ENCODE results near the gene CNOT11. TPM values are rescaled to one million over a fixed set of nuclear protein-coding genes. Genes with fewer than 3 reads are reported as not detected.

CNOT11 gene
- total RNA-seq, 1 experiment from 2014 or later, result 60.6 TPM

- Histone ChIP-seq H3K4me3 (no peak overlapping the region), H3K4me2 (no peak overlapping the region), H3K4me1 (replicated peaks; ENCODE audit: insufficient read depth) (peaks cover 14% of the 10 kb centered on the region), H3F3A (ENCODE audit: insufficient read depth, low read depth) (peaks cover 82% of the 10 kb centered on the region), H3K9me3 (ENCODE audit: insufficient read depth, low read depth) (no peaks in the 10 kb centered on the region), H3K79me2 (ENCODE audit: low read depth) (peaks cover 8% of the 10 kb centered on the region; the same call in 1 of the 2 replicates), H3K27me3 (ENCODE audit: insufficient read depth, low read depth) (no peaks in the 10 kb centered on the region), H3K9me2 (ENCODE audit: insufficient read depth) (no peaks in the 10 kb centered on the region), H3K36me3 (ENCODE audit: low read depth) (peaks cover 53% of the 10 kb centered on the region), H2AFZ (no peak overlapping the region), H4K20me1 (ENCODE audit: insufficient read depth) (peaks cover 32% of the 10 kb centered on the region; the same call in 1 of the 2 replicates), H3K27ac (no peak overlapping the region)
- DNase-seq, result no peak
- intact Hi-C loops (cut with micrococcal nuclease; ENCODE audit: unreplicated experiment), result loop anchor here (10.0 kb wide), 1 partner anchor 1177 kb away; no protein-coding TSS in a partner anchor
- TF ChIP-seq CTCF (conservative IDR thresholded peaks at IDR 0.05) (no peak), EZH2 (IDR thresholded peaks at IDR 0.05; ENCODE audit: low read depth) (no peak)
- BruUV-seq (replicated peaks), result no TSS peak
- POLR2A ChIA-PET (ENCODE audit: unreplicated experiment), result interaction anchor here (0.7 kb wide), 1 partner anchor 119 kb away, joined by 7 read pairs; no protein-coding TSS in a partner anchor
- CTCF ChIA-PET, result no interaction called here
Measured at GRCh38 chr2:101267671-101268656, 15.3 kb downstream of the CNOT11 start.

GRCh38 chr2:101270700-101271259 lies 18.1 kb downstream of the CNOT11 start:
- Histone ChIP-seq H3K27ac (no peak overlapping the region), H3K9me2 (ENCODE audit: insufficient read depth) (no peaks in the 10 kb centered on the region), H3K9me3 (ENCODE audit: insufficient read depth, low read depth) (no peaks in the 10 kb centered on the region), H3K79me2 (ENCODE audit: low read depth) (peaks cover 5% of the 10 kb centered on the region; the same call in 1 of the 2 replicates), H3K36me3 (ENCODE audit: low read depth) (peaks cover 43% of the 10 kb centered on the region), H3K4me1 (replicated peaks; ENCODE audit: insufficient read depth) (peaks cover 9% of the 10 kb centered on the region), H3K4me3 (no peak overlapping the region), H2AFZ (no peak overlapping the region), H3K4me2 (no peak overlapping the region), H3F3A (ENCODE audit: insufficient read depth, low read depth) (peaks cover 84% of the 10 kb centered on the region), H3K27me3 (ENCODE audit: insufficient read depth, low read depth) (no peaks in the 10 kb centered on the region), H4K20me1 (ENCODE audit: insufficient read depth) (peaks cover 22% of the 10 kb centered on the region; the same call in 1 of the 2 replicates)
- no peak for DNase-seq
- ChIA-PET CTCF (no interaction called here), POLR2A (ENCODE audit: unreplicated experiment) (no interaction called here)
- no TSS peak for BruUV-seq (replicated peaks)
- intact Hi-C loops (cut with micrococcal nuclease; ENCODE audit: unreplicated experiment), result no loop called here
- TF ChIP-seq CTCF (conservative IDR thresholded peaks at IDR 0.05) (no peak), EZH2 (IDR thresholded peaks at IDR 0.05; ENCODE audit: low read depth) (no peak)

DNA sequence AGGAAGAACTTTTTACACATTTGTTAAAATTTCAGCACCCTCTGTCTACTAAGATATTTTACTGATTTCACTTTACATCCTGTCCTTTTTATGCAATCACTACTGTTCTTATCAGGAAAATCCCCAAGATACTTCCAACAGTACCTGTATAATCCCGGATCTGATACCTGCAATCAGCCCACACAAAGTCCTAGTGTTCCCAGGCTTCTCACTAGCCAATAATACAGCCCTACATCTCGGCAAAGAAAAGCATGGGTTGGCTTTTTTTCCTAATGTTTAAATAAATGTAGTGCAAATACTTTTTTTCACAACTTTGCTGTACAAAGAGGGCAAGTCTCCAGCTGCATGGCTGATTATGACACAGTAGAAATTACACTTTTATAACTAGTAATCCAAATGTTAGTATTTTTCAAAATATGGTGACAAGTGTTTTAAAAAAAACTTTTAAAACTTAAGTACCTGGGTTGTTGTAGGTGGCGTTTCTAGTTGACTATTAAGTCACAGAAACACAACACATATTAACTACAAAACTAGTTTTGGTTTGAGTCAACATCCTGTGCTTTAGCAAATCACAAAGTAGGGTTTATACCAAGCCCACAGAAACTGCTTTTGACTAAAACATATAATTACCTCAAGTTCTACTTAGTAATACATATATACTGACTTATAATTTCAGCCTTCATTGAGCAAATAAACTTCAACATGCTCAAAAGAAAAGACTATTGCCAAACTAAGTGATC lies 19.5 kb downstream of the CNOT11 start:
- BruUV-seq (replicated peaks), result no TSS peak
- intact Hi-C loops (cut with micrococcal nuclease; ENCODE audit: unreplicated experiment), result no loop called here
- Histone ChIP-seq H3F3A (ENCODE audit: insufficient read depth, low read depth) (peaks cover 79% of the 10 kb centered on the region), H3K9me2 (ENCODE audit: insufficient read depth) (no peaks in the 10 kb centered on the region), H3K4me1 (replicated peaks; ENCODE audit: insufficient read depth) (no peaks in the 10 kb centered on the region), H3K9me3 (ENCODE audit: insufficient read depth, low read depth) (no peaks in the 10 kb centered on the region), H3K4me2 (no peak overlapping the region), H3K4me3 (no peak overlapping the region), H4K20me1 (ENCODE audit: insufficient read depth) (peaks cover 21% of the 10 kb centered on the region; the same call in 1 of the 2 replicates), H3K27me3 (ENCODE audit: insufficient read depth, low read depth) (no peaks in the 10 kb centered on the region), H3K36me3 (ENCODE audit: low read depth) (peaks cover 42% of the 10 kb centered on the region), H3K79me2 (ENCODE audit: low read depth) (peaks cover 5% of the 10 kb centered on the region), H2AFZ (no peak overlapping the region), H3K27ac (peak overlapping the region; percentile 20; the same call in 1 of the 2 replicates)
- CTCF ChIA-PET, result no interaction called here
- TF ChIP-seq EZH2 (IDR thresholded peaks at IDR 0.05; ENCODE audit: low read depth) (no peak), CTCF (conservative IDR thresholded peaks at IDR 0.05) (no peak)
- POLR2A ChIA-PET (ENCODE audit: unreplicated experiment), result no interaction called here
- DNase-seq, result no peak
